PC-9 (cell line): Measurements from ENCODE around the gene SMAD6. TPM values are rescaled to one million over a fixed set of nuclear protein-coding genes. Genes with fewer than 3 reads are reported as not detected.

Experiments
- BruUV-seq: library from RNA; stranded (reverse); fragments of 400-500 nt; replicated peaks from 2 replicates; lab custom pipeline; 2021; lab: Mats Ljungman, UMichigan
- CTCF ChIA-PET: fragments of 300-600 bp; sonication (Branson Sonifier 250); formaldehyde crosslinking; loops from one replicate; lab custom pipeline; 2022; ENCODE audit warnings: antibody characterized with exemption; lab: Charles Lee
- POLR2A ChIA-PET: fragments of 300-600 bp; sonication (Branson Sonifier 250); formaldehyde crosslinking; loops from one replicate; lab custom pipeline; 2022; ENCODE audit warnings: antibody characterized with exemption; ENCODE audit not compliant: unreplicated experiment; lab: Charles Lee
- DNase-seq, 2 experiments: peaks; one replicate each; pipeline versions ENCODE4 v3.0.0 to v3.0.0-alpha.2; 2015 to 2022; ENCODE audit warnings: mixed read lengths in 1 of 2
- H2AFZ ChIP-seq: fragments of 200-600 bp; sonication (generic); 2 replicates; pipeline ENCODE4 v1.8.1; 2017; ENCODE audit warnings: antibody characterized with exemption
- H3F3A ChIP-seq: fragments of 200-600 bp; sonication (generic); 2 replicates; pipeline ENCODE4 v1.8.1; 2017; ENCODE audit warnings: antibody characterized with exemption, mild to moderate bottlenecking, low read depth; ENCODE audit not compliant: insufficient read depth
- H3K27ac ChIP-seq: fragments of 200-600 bp; sonication (generic); 2 replicates; pipeline ENCODE4 v1.6.1; 2016; ENCODE audit warnings: mixed run types
- H3K27me3 ChIP-seq: fragments of 200-600 bp; sonication (generic); 2 replicates; pipeline ENCODE4 v1.6.1; 2016; ENCODE audit warnings: low read depth, mixed run types; ENCODE audit not compliant: insufficient read depth
- H3K36me3 ChIP-seq: fragments of 200-600 bp; sonication (generic); 2 replicates; pipeline ENCODE4 v1.6.1; 2016; ENCODE audit warnings: low read depth, mixed run types
- H3K4me1 ChIP-seq: fragments of 200-600 bp; sonication (generic); replicated peaks from 2 replicates; pipeline ENCODE4 v1.6.1; 2016; ENCODE audit warnings: mixed run types; ENCODE audit not compliant: insufficient read depth
- H3K4me2 ChIP-seq: fragments of 200-600 bp; sonication (generic); 2 replicates; pipeline ENCODE4 v1.6.1; 2017; ENCODE audit warnings: mixed run types
- H3K4me3 ChIP-seq: fragments of 200-600 bp; sonication (generic); 2 replicates; pipeline ENCODE4 v1.6.1; 2016; ENCODE audit warnings: mixed run types
- H3K79me2 ChIP-seq: fragments of 200-600 bp; sonication (generic); 2 replicates; pipeline ENCODE4 v1.6.1; 2017; ENCODE audit warnings: low read depth, mixed run types
- H3K9me2 ChIP-seq: fragments of 200-600 bp; sonication (generic); 2 replicates; pipeline ENCODE4 v1.8.1; 2017; ENCODE audit warnings: mild to moderate bottlenecking; ENCODE audit not compliant: insufficient read depth
- H3K9me3 ChIP-seq: fragments of 200-600 bp; sonication (generic); 2 replicates; pipeline ENCODE4 v1.8.1; 2016; ENCODE audit warnings: low read depth; ENCODE audit not compliant: insufficient read depth
- H4K20me1 ChIP-seq: fragments of 200-600 bp; sonication (generic); 2 replicates; pipeline ENCODE4 v1.8.1; 2017; ENCODE audit not compliant: insufficient read depth
- EZH2 ChIP-seq: fragments of 200-600 bp; sonication (generic); IDR thresholded peaks from 2 replicates; pipeline ENCODE4 v1.8.0; 2017; ENCODE audit warnings: antibody characterized with exemption, low read depth
- intact Hi-C: fragments of 100-400 bp; cut with micrococcal nuclease; formaldehyde crosslinking; loops from one replicate; pipeline ENCODE4 v1.10.0; 2022; ENCODE audit not compliant: unreplicated experiment
- total RNA-seq: library from RNA; stranded (reverse); gene quantifications from 2 replicates; pipeline ENCODE4 v1.2.3, GENCODE V29; 2021
- TF ChIP-seq, protein P1 (sequence below): fragments of 200-600 bp; sonication (generic); conservative IDR thresholded peaks from 2 replicates; pipeline ENCODE4 v1.6.1; 2017; ENCODE audit warnings: mixed run types, antibody characterized with exemption, mild to moderate bottlenecking, moderate library complexity

SMAD6 gene
- total RNA-seq, 1 experiment from 2014 or later = 7.1 TPM

DNA sequence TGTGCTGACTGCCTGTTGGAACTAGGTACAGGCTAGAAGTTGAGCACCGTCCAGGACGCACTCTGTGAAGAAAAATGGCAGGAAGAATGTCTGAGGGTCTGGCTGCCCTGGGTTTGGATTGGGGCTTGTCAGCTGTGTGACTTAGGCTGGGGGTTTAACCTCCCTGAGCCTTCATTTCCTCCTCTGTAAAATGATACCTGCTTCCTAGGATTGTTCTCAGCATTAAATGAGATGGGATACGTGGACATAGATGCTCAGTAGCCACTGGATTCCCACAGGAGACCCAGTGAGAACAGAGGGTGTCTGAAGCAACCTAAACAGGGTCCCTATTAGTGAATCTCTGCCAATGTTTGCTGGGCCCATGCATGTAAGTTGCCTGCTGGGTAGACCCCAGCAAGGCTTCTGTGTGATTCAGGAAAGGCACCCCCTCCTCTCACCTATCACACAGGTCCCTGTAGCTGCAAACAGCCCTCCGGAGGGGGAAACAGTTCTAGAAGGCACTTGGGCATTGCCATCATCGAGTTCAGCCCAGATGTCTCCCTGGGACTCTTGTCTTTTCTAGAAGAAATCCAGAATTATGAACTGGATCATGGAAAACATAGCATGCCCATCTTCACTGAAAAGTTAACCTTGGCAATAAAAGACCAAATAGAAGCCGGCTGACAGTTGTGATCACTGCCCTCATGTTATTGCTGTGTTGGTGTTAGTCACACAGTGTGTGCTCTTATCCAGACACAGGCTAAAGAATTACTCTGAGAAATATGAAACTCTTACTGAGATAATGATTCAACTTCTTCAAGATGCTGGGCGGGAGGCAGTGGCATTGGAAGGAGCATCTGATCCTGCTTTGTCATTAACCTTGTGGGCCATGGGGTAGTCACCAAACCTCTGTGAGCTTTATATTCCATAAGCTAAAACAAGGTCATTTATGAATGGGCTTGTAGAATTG, 64.5 kb downstream of the SMAD6 start:
- Histone ChIP-seq H3K27me3 (no peaks in the 10 kb centered on the region), H3K4me1 (peaks cover 83% of the 10 kb centered on the region), H3K4me3 (0 out of 2 replicates have a peak overlapping the region, but pooled peaks have one; percentile 8), H3K27ac (peak overlapping the region; percentile 65), H2AFZ (no peak overlapping the region), H3K36me3 (no peaks in the 10 kb centered on the region), H3K79me2 (peaks cover 28% of the 10 kb centered on the region; the same call in 1 of the 2 replicates), H3F3A (peaks cover 57% of the 10 kb centered on the region), H4K20me1 (no peaks in the 10 kb centered on the region), H3K9me2 (no peaks in the 10 kb centered on the region), H3K9me3 (no peaks in the 10 kb centered on the region), H3K4me2 (peak overlapping the region; percentile 66)
- BruUV-seq = no TSS peak
- intact Hi-C loops = loop anchor here (2.0 to 5.0 kb wide), 2 partner anchors 18 to 259 kb away; partner anchors contain the start of gene ZWILCH
- TF ChIP-seq, protein P1, sequence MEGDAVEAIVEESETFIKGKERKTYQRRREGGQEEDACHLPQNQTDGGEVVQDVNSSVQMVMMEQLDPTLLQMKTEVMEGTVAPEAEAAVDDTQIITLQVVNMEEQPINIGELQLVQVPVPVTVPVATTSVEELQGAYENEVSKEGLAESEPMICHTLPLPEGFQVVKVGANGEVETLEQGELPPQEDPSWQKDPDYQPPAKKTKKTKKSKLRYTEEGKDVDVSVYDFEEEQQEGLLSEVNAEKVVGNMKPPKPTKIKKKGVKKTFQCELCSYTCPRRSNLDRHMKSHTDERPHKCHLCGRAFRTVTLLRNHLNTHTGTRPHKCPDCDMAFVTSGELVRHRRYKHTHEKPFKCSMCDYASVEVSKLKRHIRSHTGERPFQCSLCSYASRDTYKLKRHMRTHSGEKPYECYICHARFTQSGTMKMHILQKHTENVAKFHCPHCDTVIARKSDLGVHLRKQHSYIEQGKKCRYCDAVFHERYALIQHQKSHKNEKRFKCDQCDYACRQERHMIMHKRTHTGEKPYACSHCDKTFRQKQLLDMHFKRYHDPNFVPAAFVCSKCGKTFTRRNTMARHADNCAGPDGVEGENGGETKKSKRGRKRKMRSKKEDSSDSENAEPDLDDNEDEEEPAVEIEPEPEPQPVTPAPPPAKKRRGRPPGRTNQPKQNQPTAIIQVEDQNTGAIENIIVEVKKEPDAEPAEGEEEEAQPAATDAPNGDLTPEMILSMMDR = no peak
- no peak for TF ChIP-seq EZH2
- DNase-seq = peak in 1 of 2 experiments; percentile 57
- CTCF ChIA-PET = no interaction called here
- POLR2A ChIA-PET = interaction anchor here (0.6 kb wide), 2 partner anchors 35 to 64 kb away, joined by 3 to 7 read pairs; no protein-coding TSS in a partner anchor

DNA sequence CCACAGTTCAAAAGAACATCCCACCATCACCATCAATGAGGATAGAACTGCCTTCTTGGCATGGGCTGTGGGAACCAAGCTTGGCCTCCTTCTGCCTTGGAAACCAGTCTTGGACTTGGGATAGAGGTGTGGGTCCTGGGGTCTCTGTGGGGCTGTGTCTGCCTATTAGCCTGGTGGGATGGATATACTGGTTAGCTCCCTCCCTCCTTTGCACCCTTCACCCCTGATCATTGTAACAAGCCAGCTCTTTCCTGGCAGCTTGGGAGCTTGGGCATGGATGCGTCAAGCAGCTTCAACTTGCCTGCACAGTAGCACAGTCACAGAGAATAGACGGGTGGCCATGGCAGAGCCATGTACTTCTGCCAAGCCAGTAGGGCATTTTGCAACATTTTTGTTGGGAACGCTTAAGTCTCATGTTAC, 65.2 kb downstream of the SMAD6 start:
- Histone ChIP-seq H3K79me2 (peaks cover 28% of the 10 kb centered on the region; the same call in 1 of the 2 replicates), H3K4me1 (peaks cover 80% of the 10 kb centered on the region), H4K20me1 (no peaks in the 10 kb centered on the region), H2AFZ (no peak overlapping the region), H3K4me3 (no peak overlapping the region), H3K9me2 (no peaks in the 10 kb centered on the region), H3K27ac (peak overlapping the region; percentile 65), H3K4me2 (peak overlapping the region; percentile 66), H3F3A (peaks cover 59% of the 10 kb centered on the region), H3K36me3 (no peaks in the 10 kb centered on the region), H3K27me3 (no peaks in the 10 kb centered on the region), H3K9me3 (no peaks in the 10 kb centered on the region)
- intact Hi-C loops = loop anchor here (2.0 to 5.0 kb wide), 2 partner anchors 18 to 260 kb away; partner anchors contain the start of gene ZWILCH
- CTCF ChIA-PET = interaction anchor here (0.7 kb wide), 1 partner anchor 23 kb away, joined by 11 read pairs; no protein-coding TSS in a partner anchor
- POLR2A ChIA-PET = no interaction called here
- TF ChIP-seq, protein P1 = no peak
- TF ChIP-seq EZH2 = no peak
- no peak for DNase-seq
- BruUV-seq = no TSS peak

DNA sequence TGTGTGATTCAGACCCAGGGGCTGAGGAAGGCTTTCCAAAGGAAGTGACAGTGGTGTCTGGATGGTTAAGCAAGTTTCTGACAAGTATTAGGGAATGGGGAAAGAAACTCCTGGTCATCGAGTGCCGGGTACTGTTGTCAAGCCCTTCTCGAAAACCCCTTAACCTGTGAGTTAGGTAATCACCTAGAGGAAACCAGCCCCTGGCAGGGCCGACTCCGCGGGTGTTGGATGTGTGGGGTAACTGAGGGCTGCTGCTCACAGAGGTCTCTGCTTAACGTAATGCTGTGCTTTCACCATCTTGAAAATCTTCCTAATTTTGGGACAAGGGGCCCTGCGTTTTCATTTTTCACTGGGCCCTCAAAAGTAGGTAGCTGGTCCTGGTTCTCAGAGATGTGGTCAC, 67.0 kb downstream of the SMAD6 start:
- Histone ChIP-seq H3F3A (peaks cover 51% of the 10 kb centered on the region), H4K20me1 (no peaks in the 10 kb centered on the region), H3K4me1 (peaks cover 62% of the 10 kb centered on the region), H3K27ac (no peak overlapping the region), H2AFZ (no peak overlapping the region), H3K79me2 (peaks cover 28% of the 10 kb centered on the region; the same call in 1 of the 2 replicates), H3K27me3 (no peaks in the 10 kb centered on the region), H3K9me3 (no peaks in the 10 kb centered on the region), H3K4me3 (no peak overlapping the region), H3K4me2 (no peak overlapping the region), H3K36me3 (no peaks in the 10 kb centered on the region), H3K9me2 (no peaks in the 10 kb centered on the region)
- TF ChIP-seq EZH2 = no peak
- TF ChIP-seq, protein P1 = no peak
- DNase-seq = no peak
- POLR2A ChIA-PET = no interaction called here
- no TSS peak for BruUV-seq
- intact Hi-C loops = loop anchor here (5.0 kb wide), 1 partner anchor 262 kb away; the partner anchor contains the start of gene ZWILCH
- CTCF ChIA-PET = interaction anchor here (0.6 kb wide), 1 partner anchor 76 kb away, joined by 19 read pairs; no protein-coding TSS in a partner anchor
